Measurements from ENCODE around the gene MTA2.
A peak's percentile ranks its signal among the peaks of the same experiment; 100 is the strongest.

Gene MTA2

GRCh38 chr11:62615521-62615920 is 13.9 kb upstream of the MTA2 start:
- Histone ChIP-seq H3K4me3 (no peak overlapping the region), H3K9me3 (no peaks in the 10 kb centered on the region), H3K27ac (no peak overlapping the region), H3K4me1 (peaks cover 0 to 40% (median 28%) of the 10 kb centered on the region in 4 donors), H3K27me3 (no peaks in the 10 kb centered on the region), H3K36me3 (peaks cover 0 to 37% (median 11%) of the 10 kb centered on the region in 3 donors)
- intact Hi-C loops (cut with DNase I; ENCODE audit: low total_unique reads) = loop anchor here (10.0 kb wide), 1 partner anchor 89 kb away; the partner anchor contains the start of genes BSCL2 and GNG3
- DNase-seq = no peak
- no peak for TF ChIP-seq CTCF (IDR thresholded peaks at IDR 0.05)

GRCh38 chr11:62614275-62614674 is 12.6 kb upstream of the MTA2 start:
- Histone ChIP-seq H3K4me1 (peaks cover 0 to 33% (median 27%) of the 10 kb centered on the region in 4 donors), H3K27me3 (no peaks in the 10 kb centered on the region), H3K9me3 (no peaks in the 10 kb centered on the region), H3K36me3 (peaks cover 0 to 48% (median 23%) of the 10 kb centered on the region in 3 donors), H3K4me3 (no peak overlapping the region), H3K27ac (peak overlapping the region; percentile 95 to 98)
- DNase-seq = no peak
- TF ChIP-seq CTCF (IDR thresholded peaks at IDR 0.05) = no peak
- intact Hi-C loops (cut with DNase I; ENCODE audit: low total_unique reads) = loop anchor here (10.0 kb wide), 1 partner anchor 91 kb away; the partner anchor contains the start of genes BSCL2 and GNG3

DNA sequence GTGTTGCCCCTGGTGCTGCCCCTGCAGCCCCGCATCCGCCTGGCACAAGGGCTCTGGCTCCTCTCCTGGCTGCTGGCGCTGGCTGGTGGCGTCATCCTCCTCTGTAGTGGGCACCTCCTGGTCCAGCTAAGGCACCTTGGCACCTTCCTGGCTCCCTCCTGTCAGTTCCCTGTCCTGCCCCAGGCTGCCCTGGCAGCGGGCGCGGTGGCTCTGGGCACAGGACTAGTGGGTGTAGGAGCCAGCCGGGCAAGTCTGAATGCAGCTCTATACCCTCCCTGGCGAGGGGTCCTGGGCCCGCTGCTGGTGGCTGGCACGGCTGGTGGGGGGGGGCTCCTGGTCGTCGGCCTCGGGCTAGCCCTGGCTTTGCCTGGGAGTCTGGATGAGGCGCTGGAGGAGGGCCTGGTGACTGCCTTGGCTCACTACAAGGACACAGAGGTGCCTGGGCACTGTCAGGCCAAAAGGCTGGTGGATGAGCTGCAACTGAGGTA is 11.7 kb upstream of the MTA2 start:
- peaks cover 0 to 33% (median 27%) of the 10 kb centered on the region in 4 donors for H3K4me1 ChIP-seq
- no peaks in the 10 kb centered on the region for H3K9me3 ChIP-seq
- peak overlapping the region; percentile 85 to 88 for H3K4me3 ChIP-seq
- intact Hi-C loops (cut with DNase I; ENCODE audit: low total_unique reads) = loop anchor here (10.0 kb wide), 1 partner anchor 91 kb away; the partner anchor contains the start of genes BSCL2 and GNG3
- H3K36me3 ChIP-seq = peaks cover 6 to 57% (median 33%) of the 10 kb centered on the region in 3 donors
- no peak for TF ChIP-seq CTCF (IDR thresholded peaks at IDR 0.05)
- no peak for DNase-seq
- H3K27me3 ChIP-seq = no peaks in the 10 kb centered on the region
- peak overlapping the region; percentile 95 to 98 for H3K27ac ChIP-seq

GRCh38 chr11:62612366-62613290 is 11.0 kb upstream of the MTA2 start, which contains the start of the genes EML3 and ROM1:
Gene EML3 (minus strand): TSS chr11:62612775. CDS start chr11:62612457, 318 bp downstream.
Gene ROM1 (plus strand): TSS chr11:62613257. CDS start chr11:62613282, 25 bp downstream.
- Histone ChIP-seq H3K4me3 (peak within 1 kb of the TSS; percentile 85 to 88), H3K27ac (peak within 1 kb of the TSS; percentile 95 to 98), H3K9me3 (no peaks in the 10 kb centered on the region), H3K27me3 (no peaks in the 10 kb centered on the region), H3K36me3 (peaks cover 10 to 64% (median 39%) of the 10 kb centered on the region in 3 donors), H3K4me1 (peaks cover 0 to 33% (median 27%) of the 10 kb centered on the region in 4 donors)
- intact Hi-C loops (cut with DNase I; ENCODE audit: low total_unique reads) = loop anchor here (10.0 kb wide), 1 partner anchor 92 kb away; the partner anchor contains the start of genes BSCL2 and GNG3
- peak; percentile 82 to 92 for TF ChIP-seq CTCF (IDR thresholded peaks at IDR 0.05)
- peak; percentile 91 to 96 for DNase-seq

DNA sequence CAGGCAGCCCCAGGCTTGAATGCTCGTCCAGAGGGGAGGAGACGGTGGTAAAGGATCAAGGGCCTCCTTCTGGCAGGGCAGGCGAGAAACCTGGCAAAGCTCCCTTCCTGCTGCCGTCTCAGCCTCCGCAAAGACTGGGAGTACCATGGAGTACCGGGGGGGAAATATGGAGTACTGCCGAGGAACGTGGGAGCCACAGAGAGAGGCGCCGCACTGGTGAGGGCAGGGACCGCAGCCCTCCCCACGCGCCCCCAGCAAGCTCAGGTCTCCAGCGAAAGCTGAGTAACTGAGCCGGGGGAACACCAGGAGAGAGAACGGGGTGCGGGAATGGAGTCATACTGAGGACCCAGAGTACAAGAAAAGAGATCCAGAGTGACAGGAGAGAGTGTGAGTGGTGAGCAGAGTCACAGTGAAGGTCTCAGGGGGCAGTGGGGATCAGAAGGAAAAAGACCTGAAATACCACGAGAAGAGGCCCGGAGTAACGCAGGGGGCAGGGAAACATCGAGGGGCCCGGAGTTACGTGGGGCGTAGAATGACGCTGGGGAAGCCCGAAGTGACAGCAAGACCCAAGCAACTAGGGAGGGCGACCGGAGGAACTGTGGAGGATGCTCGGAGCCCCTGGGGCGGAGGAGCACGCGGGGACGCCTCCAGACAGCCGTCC is 10.2 kb upstream of the MTA2 start:
- H3K27me3 ChIP-seq = no peaks in the 10 kb centered on the region
- H3K9me3 ChIP-seq = no peaks in the 10 kb centered on the region
- H3K4me3 ChIP-seq = peak overlapping the region; percentile 85 to 88
- peaks cover 0 to 33% (median 27%) of the 10 kb centered on the region in 4 donors for H3K4me1 ChIP-seq
- intact Hi-C loops (cut with DNase I; ENCODE audit: low total_unique reads) = loop anchor here (10.0 kb wide), 1 partner anchor 93 kb away; the partner anchor contains the start of genes BSCL2 and GNG3
- peaks cover 10 to 63% (median 46%) of the 10 kb centered on the region in 3 donors for H3K36me3 ChIP-seq
- DNase-seq = peak; percentile 55 to 83
- TF ChIP-seq CTCF (IDR thresholded peaks at IDR 0.05) = no peak
- peak overlapping the region; percentile 95 to 98 for H3K27ac ChIP-seq
